CD4-positive, alpha-beta T cell (primary cell): ENCODE data around the gene OR52A5. TPM values are rescaled to one million over a fixed set of nuclear protein-coding genes. Genes with fewer than 3 reads are reported as not detected.

Experiments
- ATAC-seq: fragments of 200-7000 bp; cut with Tn5 transposase; one replicate; pipeline ENCODE4 v1.10.0; 2022; ENCODE audit warnings: mild to moderate bottlenecking; ENCODE audit not compliant: poor library complexity
- CTCF ChIA-PET: fragments of 350-600 bp; sonication (Branson Sonifier 250); formaldehyde crosslinking; loops from one replicate; lab custom pipeline; 2021; ENCODE audit warnings: antibody characterized with exemption, inconsistent platforms; lab: Charles Lee
- POLR2A ChIA-PET: fragments of 350-600 bp; sonication (Branson Sonifier 250); formaldehyde crosslinking; loops from one replicate; lab custom pipeline; 2021; ENCODE audit warnings: antibody characterized with exemption, inconsistent platforms; lab: Charles Lee
- DNase-seq, 14 experiments: peaks; one replicate each; pipeline ENCODE4 v3.0.0-alpha.2; 2013 to 2020; ENCODE audit warnings: mixed read lengths in 2 of 14
- H3K27ac ChIP-seq, 2 donors: one replicate each; pipeline versions ENCODE4 v1.5.1 to v1.7.0; 2013; ENCODE audit warnings: low read length in 2 of 2, low read depth in 1 of 2, mild to moderate bottlenecking in 1 of 2
- H3K27me3 ChIP-seq, 2 experiments: 1 replicate in 1 of 2; 2 replicates in 1 of 2; pipeline versions ENCODE4 v1.6.1 to v1.7.0; 2013; ENCODE audit warnings: low read length in 2 of 2, control low read depth in 1 of 2, mild to moderate bottlenecking in 1 of 2, moderate library complexity in 1 of 2; ENCODE audit not compliant: insufficient read depth in 2 of 2, control insufficient read depth in 1 of 2
- H3K36me3 ChIP-seq: one replicate; pipeline ENCODE4 v1.6.1; 2013; ENCODE audit warnings: low read length, control low read depth; ENCODE audit not compliant: insufficient read depth
- H3K4me1 ChIP-seq: one replicate; pipeline ENCODE4 v1.6.1; 2013; ENCODE audit warnings: low read length, control low read depth; ENCODE audit not compliant: insufficient read depth
- H3K4me3 ChIP-seq: one replicate; pipeline ENCODE4 v1.5.1; 2013; ENCODE audit warnings: mild to moderate bottlenecking, low read length, moderate library complexity
- H3K9me3 ChIP-seq, 2 experiments: 1 replicate in 1 of 2; 2 replicates in 1 of 2; pipeline versions ENCODE4 v1.6.1 to v1.7.0; 2013; ENCODE audit warnings: low read length in 2 of 2, mild to moderate bottlenecking in 2 of 2, control low read depth in 1 of 2, moderate library complexity in 1 of 2; ENCODE audit not compliant: control insufficient read depth in 1 of 2, insufficient read depth in 1 of 2
- H3K27ac Mint-ChIP-seq: one replicate; pipeline ENCODE4 v1.8.0; 2020; ENCODE audit warnings: mixed read lengths
- H3K27me3 Mint-ChIP-seq: one replicate; pipeline ENCODE4 v1.8.0; 2021; ENCODE audit warnings: mixed read lengths
- H3K36me3 Mint-ChIP-seq: one replicate; pipeline ENCODE4 v1.8.0; 2021; ENCODE audit warnings: low read depth, mixed read lengths
- H3K4me1 Mint-ChIP-seq: one replicate; pipeline ENCODE4 v1.8.0; 2021; ENCODE audit warnings: low read depth, mixed read lengths
- H3K4me3 Mint-ChIP-seq: one replicate; pipeline ENCODE4 v1.8.0; 2020; ENCODE audit warnings: mild to moderate bottlenecking, mixed read lengths
- H3K9me3 Mint-ChIP-seq: one replicate; pipeline ENCODE4 v1.8.0; 2020; ENCODE audit warnings: mixed read lengths
- CTCF ChIP-seq: fragments of 200-600 bp; IDR thresholded peaks from one replicate; pipeline ENCODE4 v1.8.0; 2022; ENCODE audit warnings: antibody characterized with exemption, mild to moderate bottlenecking
- intact Hi-C, 2 experiments: fragments of 100-400 bp; cut with DNase I in 1 of 2; cut with micrococcal nuclease in 1 of 2; formaldehyde crosslinking; loops; one replicate each; pipeline versions ENCODE4 v1.15.1 to v1.9.0; 2023 to 2025; cut with DNase I, micrococcal nuclease
- total RNA-seq, 174 experiments: library from RNA in 2 of 174; stranded (reverse) in 2 of 174; gene quantifications; one replicate each; pipeline ENCODE4 v1.2.3 and lab custom pipeline; 2021 to 2026

The OR52A5 gene
- total RNA-seq, 2 experiments from 2014 or later, result not detected

DNA sequence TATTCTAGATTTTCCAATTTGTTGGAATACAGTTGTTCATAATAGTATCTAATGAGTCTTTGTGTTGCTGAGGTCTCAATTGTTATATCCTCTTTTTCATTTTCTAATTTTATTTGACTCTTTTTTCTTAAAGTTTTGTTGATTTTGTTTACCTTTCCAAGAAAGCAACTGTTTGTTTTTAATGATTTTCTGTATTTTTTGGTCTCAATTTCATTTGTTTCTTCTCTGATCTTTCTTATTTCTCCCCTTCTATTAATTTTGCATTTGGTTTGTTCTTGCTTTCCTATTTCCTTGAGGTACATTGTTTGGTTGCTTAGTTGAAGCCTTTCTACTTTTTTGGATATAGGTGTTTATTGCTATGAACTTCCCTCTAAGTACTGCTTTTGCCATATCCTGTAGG lies 21.6 kb upstream of the OR52A5 start:
- Mint-ChIP-seq H3K27ac (no peak overlapping the region), H3K4me1 (no peaks in the 10 kb centered on the region), H3K4me3 (no peak overlapping the region), H3K27me3 (peaks cover 22% of the 10 kb centered on the region), H3K36me3 (no peaks in the 10 kb centered on the region), H3K9me3 (peaks cover 4% of the 10 kb centered on the region)
- Histone ChIP-seq H3K27me3 (no peaks in the 10 kb centered on the region), H3K4me1 (no peaks in the 10 kb centered on the region), H3K4me3 (no peak overlapping the region), H3K9me3 (no peaks in the 10 kb centered on the region), H3K36me3 (no peaks in the 10 kb centered on the region), H3K27ac (no peak overlapping the region)
- CTCF ChIA-PET, result no interaction called here
- no peak for ATAC-seq
- intact Hi-C loops, result no loop called here
- DNase-seq, result no peak
- TF ChIP-seq CTCF, result no peak
- POLR2A ChIA-PET, result no interaction called here

- DNase-seq (no peak), ATAC-seq (no peak)
- Histone ChIP-seq H3K9me3 (no peaks in the 10 kb centered on the region), H3K27ac (no peak within 1 kb of the TSS), H3K27me3 (no peaks in the 10 kb centered on the region), H3K4me3 (no peak within 1 kb of the TSS), H3K4me1 (no peaks in the 10 kb centered on the region), H3K36me3 (no peaks in the 10 kb centered on the region)
- no peak for TF ChIP-seq CTCF
- intact Hi-C loops, result no loop called here
- ChIA-PET CTCF (no interaction called here), POLR2A (no interaction called here)
- no peaks in the 10 kb centered on the region for H3K36me3 Mint-ChIP-seq
- no peak within 1 kb of the TSS for H3K27ac Mint-ChIP-seq
- no peaks in the 10 kb centered on the region for H3K4me1 Mint-ChIP-seq
- H3K9me3 Mint-ChIP-seq, result no peaks in the 10 kb centered on the region
- no peak within 1 kb of the TSS for H3K4me3 Mint-ChIP-seq
- peaks cover 9% of the 10 kb centered on the region for H3K27me3 Mint-ChIP-seq
Observed at GRCh38 chr11:5154657-5155056, 16.5 kb upstream of the OR52A5 start, which contains the start of gene OR52A1. Gene OR52A1 (minus strand): TSS chr11:5154757. CDS start chr11:5152369, 2,388 bp downstream.

GRCh38 chr11:5153574-5154431 lies 15.6 kb upstream of the OR52A5 start:
- TF ChIP-seq CTCF, result no peak
- H3K9me3 ChIP-seq, result no peaks in the 10 kb centered on the region
- H3K4me3 ChIP-seq, result no peak overlapping the region
- H3K27ac ChIP-seq, result no peak overlapping the region
- intact Hi-C loops, result no loop called here
- Mint-ChIP-seq H3K27me3 (peaks cover 5% of the 10 kb centered on the region), H3K9me3 (no peaks in the 10 kb centered on the region), H3K4me1 (no peaks in the 10 kb centered on the region), H3K27ac (no peak overlapping the region), H3K4me3 (no peak overlapping the region), H3K36me3 (no peaks in the 10 kb centered on the region)
- ChIA-PET POLR2A (no interaction called here), CTCF (no interaction called here)
- no peak for ATAC-seq
- no peaks in the 10 kb centered on the region for H3K4me1 ChIP-seq
- H3K27me3 ChIP-seq, result no peaks in the 10 kb centered on the region
- H3K36me3 ChIP-seq, result no peaks in the 10 kb centered on the region
- no peak for DNase-seq
